T-cell (primary cell): ENCODE measurements around the gene OPRL1. TPM values are rescaled to one million over a fixed set of nuclear protein-coding genes. Genes with fewer than 3 reads are reported as not detected.

ENCODE experiments used
- ATAC-seq, 4 experiments: fragments of 200-7000 bp in 3 of 4; fragments of 150-1000 bp in 1 of 4; cut with Tn5 transposase; replicated peaks in 1 of 4; 1 replicate in 3 of 4; 2 replicates in 1 of 4; pipeline ENCODE4 v1.10.0; 2021; ENCODE audit warnings: moderate library complexity in 3 of 4, mild to moderate bottlenecking in 2 of 4, moderate number of reproducible peaks in 1 of 4
- CTCF ChIA-PET, 2 donors: fragments of 300-600 bp; sonication (Branson Sonifier 250); formaldehyde crosslinking; loops; one replicate each; lab custom pipeline; 2022; ENCODE audit warnings: antibody characterized with exemption in 2 of 2; lab: Charles Lee
- POLR2A ChIA-PET, 2 donors: fragments of 300-600 bp; sonication (Branson Sonifier 250); formaldehyde crosslinking; loops; one replicate each; lab custom pipeline; 2022; ENCODE audit warnings: antibody characterized with exemption in 2 of 2; lab: Charles Lee
- DNase-seq, 35 experiments: peaks; one replicate each; pipeline versions ENCODE4 v3.0.0 to v3.0.0-alpha.2; 2013 to 2023
- H3K27ac ChIP-seq: one replicate; pipeline ENCODE4 v1.5.1; 2013; ENCODE audit warnings: low read length
- H3K27me3 ChIP-seq, 2 experiments: replicated peaks in 1 of 2; 1 replicate in 1 of 2; 2 replicates in 1 of 2; pipeline versions ENCODE4 v1.6.1 to v1.7.0; 2013; ENCODE audit warnings: low read length in 1 of 2, mixed read lengths in 1 of 2; ENCODE audit not compliant: control insufficient read depth in 2 of 2, insufficient read depth in 2 of 2; ENCODE audit errors: extremely low read depth in 1 of 2
- H3K36me3 ChIP-seq, 2 donors: 1 replicate in 1 of 2; 2 replicates in 1 of 2; pipeline versions ENCODE4 v1.6.1 to v1.7.0; 2013; ENCODE audit warnings: low read length in 1 of 2; ENCODE audit not compliant: control insufficient read depth in 2 of 2, insufficient read depth in 1 of 2; ENCODE audit errors: extremely low read depth in 1 of 2
- H3K4me1 ChIP-seq, 2 experiments: 1 replicate in 1 of 2; 2 replicates in 1 of 2; pipeline versions ENCODE4 v1.6.1 to v1.7.0; 2013; ENCODE audit warnings: low read length in 2 of 2, mixed read lengths in 1 of 2; ENCODE audit not compliant: insufficient read depth in 2 of 2, control insufficient read depth in 1 of 2; ENCODE audit errors: extremely low read depth in 1 of 2
- H3K4me3 ChIP-seq, 2 donors: 1 replicate in 1 of 2; 2 replicates in 1 of 2; pipeline versions ENCODE4 v1.5.1 to v1.7.0; 2013; ENCODE audit warnings: mild to moderate bottlenecking in 2 of 2, low read length in 1 of 2, moderate library complexity in 1 of 2; ENCODE audit not compliant: control insufficient read depth in 1 of 2; ENCODE audit errors: extremely low read depth in 1 of 2
- H3K9me3 ChIP-seq: 2 replicates; pipeline ENCODE4 v1.7.0; 2013
- H3K27ac Mint-ChIP-seq, 2 donors: one replicate each; pipeline ENCODE4 v1.8.0; 2020 to 2021; ENCODE audit warnings: mild to moderate bottlenecking in 2 of 2, mixed read lengths in 2 of 2
- H3K27me3 Mint-ChIP-seq, 2 donors: one replicate each; pipeline ENCODE4 v1.8.0; 2021 to 2022; ENCODE audit warnings: mixed read lengths in 2 of 2
- H3K36me3 Mint-ChIP-seq: one replicate; pipeline ENCODE4 v1.8.0; 2021; ENCODE audit warnings: mixed read lengths
- H3K4me1 Mint-ChIP-seq, 3 donors: one replicate each; pipeline ENCODE4 v1.8.0; 2020 to 2022; ENCODE audit warnings: mixed read lengths in 3 of 3, mild to moderate bottlenecking in 1 of 3
- H3K4me3 Mint-ChIP-seq, 3 donors: one replicate each; pipeline ENCODE4 v1.8.0; 2020 to 2022; ENCODE audit warnings: mild to moderate bottlenecking in 3 of 3, mixed read lengths in 3 of 3, moderate library complexity in 3 of 3
- H3K9me3 Mint-ChIP-seq, 3 donors: one replicate each; pipeline ENCODE4 v1.8.0; 2020 to 2022; ENCODE audit warnings: mixed read lengths in 3 of 3
- WGBS: methylation state at CpG from one replicate; pipeline ENCODE4 v1.1.5; 2013; ENCODE audit warnings: missing lambda C conversion rate; ENCODE audit not compliant: insufficient coverage; 5-methylcytosine and 5-hydroxymethylcytosine counted together
- total RNA-seq, 35 experiments: library from RNA in 6 of 35; stranded (reverse) in 6 of 35; fragments of 120-200 nt in 1 of 35; gene quantifications; one replicate each; pipeline versions ENCODE4 v1.2.1 to v1.2.4 and lab custom pipeline; 2013 to 2026

OPRL1 gene
- total RNA-seq, 5 donors from 2014 or later (not counting 1 experiment from before 2014, with no cell fraction given) = 1.1 to 1.9 (median 1.5) TPM

GRCh38 chr20:64069209-64069613 lies 10.7 kb upstream of the OPRL1 start:
- Mint-ChIP-seq H3K36me3 (no peaks in the 10 kb centered on the region), H3K27ac (peak overlapping the region in 1 of 2 donors; percentile 49), H3K27me3 (no peaks in the 10 kb centered on the region)

GRCh38 chr20:64069614-64070243 lies 10.2 kb upstream of the OPRL1 start:
- CTCF ChIA-PET = no interaction called here
- Histone ChIP-seq H3K36me3 (peaks cover 9 to 27% of the 10 kb centered on the region in 2 donors), H3K4me1 (peaks cover 11 to 67% of the 10 kb centered on the region in 2 experiments), H3K27me3 (no peaks in the 10 kb centered on the region), H3K9me3 (no peaks in the 10 kb centered on the region), H3K4me3 (no peak overlapping the region), H3K27ac (no peak overlapping the region)
- POLR2A ChIA-PET = no interaction called here
- H3K9me3 Mint-ChIP-seq = no peaks in the 10 kb centered on the region
- no peak overlapping the region for H3K27ac Mint-ChIP-seq
- H3K27me3 Mint-ChIP-seq = no peaks in the 10 kb centered on the region
- peaks cover 27 to 51% (median 31%) of the 10 kb centered on the region in 3 donors for H3K4me1 Mint-ChIP-seq
- ATAC-seq (no peak), DNase-seq (peak in 1 of 35 experiments; percentile 34)
- H3K36me3 Mint-ChIP-seq = no peaks in the 10 kb centered on the region
- 62% methylated on average over 12 of the region's 14 CpGs for WGBS
- H3K4me3 Mint-ChIP-seq = no peak overlapping the region

More at GRCh38 chr20:64069209-64069613, 10.7 kb upstream of the OPRL1 start:
- WGBS = 92% methylated on average over 19 of the region's 20 CpGs
- Histone ChIP-seq H3K27ac (no peak overlapping the region), H3K4me1 (peaks cover 11 to 72% of the 10 kb centered on the region in 2 experiments), H3K9me3 (no peaks in the 10 kb centered on the region), H3K36me3 (peaks cover 9 to 24% of the 10 kb centered on the region in 2 donors), H3K27me3 (no peaks in the 10 kb centered on the region), H3K4me3 (no peak overlapping the region)
- Mint-ChIP-seq H3K9me3 (no peaks in the 10 kb centered on the region), H3K4me3 (no peak overlapping the region), H3K4me1 (peaks cover 32 to 56% (median 36%) of the 10 kb centered on the region in 3 donors)
- POLR2A ChIA-PET = no interaction called here
- no peak for ATAC-seq
- CTCF ChIA-PET = no interaction called here
- no peak for DNase-seq

DNA sequence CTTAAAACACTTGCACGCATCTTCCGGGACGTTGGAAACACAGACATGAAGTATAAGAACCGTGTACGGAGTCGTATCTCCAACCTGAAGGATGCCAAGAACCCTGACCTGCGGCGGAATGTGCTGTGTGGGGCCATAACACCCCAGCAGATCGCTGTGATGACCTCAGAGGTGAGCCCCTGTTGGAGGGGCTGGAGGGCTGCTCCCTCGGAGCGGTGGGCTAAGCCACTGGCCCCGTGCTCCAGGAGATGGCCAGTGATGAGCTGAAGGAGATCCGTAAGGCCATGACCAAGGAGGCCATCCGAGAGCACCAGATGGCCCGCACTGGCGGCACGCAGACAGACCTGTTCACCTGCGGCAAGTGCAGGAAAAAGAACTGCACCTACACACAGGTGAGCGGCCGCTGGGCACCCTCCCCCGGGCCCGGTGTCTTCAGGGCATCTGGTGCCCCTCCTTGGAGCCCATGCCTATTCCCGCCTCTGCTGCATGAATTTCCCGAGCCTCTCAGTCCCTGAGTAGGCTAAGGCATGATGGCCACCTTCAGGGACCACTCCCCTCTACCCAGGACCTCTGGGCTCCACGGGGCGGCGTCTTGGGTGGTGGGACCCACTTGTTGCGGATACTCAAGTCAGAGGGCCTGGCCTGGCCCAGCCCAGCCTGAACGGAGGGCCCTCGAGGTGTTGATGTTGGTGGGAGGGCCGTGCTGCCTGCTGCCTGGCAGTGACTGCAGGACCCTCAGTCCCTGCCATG lies 9.5 kb upstream of the OPRL1 start:
- 89% methylated on average over 24 of the region's 31 CpGs for WGBS

GRCh38 chr20:64071341-64072332 lies 8.2 kb upstream of the OPRL1 start:
- no peaks in the 10 kb centered on the region for H3K9me3 Mint-ChIP-seq
- no peaks in the 10 kb centered on the region for H3K27me3 Mint-ChIP-seq
- POLR2A ChIA-PET = no interaction called here
- no peak overlapping the region for H3K4me3 Mint-ChIP-seq
- Histone ChIP-seq H3K27ac (no peak overlapping the region), H3K36me3 (peaks cover 9 to 41% of the 10 kb centered on the region in 2 donors), H3K4me3 (no peak overlapping the region), H3K4me1 (peaks cover 3 to 56% of the 10 kb centered on the region in 2 experiments), H3K27me3 (no peaks in the 10 kb centered on the region), H3K9me3 (no peaks in the 10 kb centered on the region)
- no peak for ATAC-seq
- peaks cover 14 to 39% (median 17%) of the 10 kb centered on the region in 3 donors for H3K4me1 Mint-ChIP-seq
- CTCF ChIA-PET = interaction anchor here in 1 of 2 donors (0.5 kb wide), 1 partner anchor 551 kb away, joined by 3 read pairs; no protein-coding TSS in a partner anchor
- no peak for DNase-seq
- H3K36me3 Mint-ChIP-seq = peaks cover 3% of the 10 kb centered on the region
- H3K27ac Mint-ChIP-seq = peak overlapping the region in 1 of 2 donors; percentile 66
- WGBS = 85% methylated on average over 19 of the region's 30 CpGs

More for the DNA sequence above, 9.5 kb upstream of the OPRL1 start:
- ATAC-seq (no peak), DNase-seq (no peak)
- Mint-ChIP-seq H3K4me1 (peaks cover 21 to 46% (median 25%) of the 10 kb centered on the region in 3 donors), H3K36me3 (peaks cover 2% of the 10 kb centered on the region), H3K4me3 (no peak overlapping the region), H3K27me3 (no peaks in the 10 kb centered on the region), H3K27ac (peak overlapping the region in 1 of 2 donors; percentile 19), H3K9me3 (no peaks in the 10 kb centered on the region)
- ChIA-PET CTCF (no interaction called here), POLR2A (no interaction called here)
- Histone ChIP-seq H3K4me1 (peaks cover 10 to 60% of the 10 kb centered on the region in 2 experiments), H3K9me3 (no peaks in the 10 kb centered on the region), H3K27ac (no peak overlapping the region), H3K27me3 (no peaks in the 10 kb centered on the region), H3K36me3 (peaks cover 9 to 32% of the 10 kb centered on the region in 2 donors), H3K4me3 (no peak overlapping the region)

- no peaks in the 10 kb centered on the region for H3K9me3 ChIP-seq
- H3K36me3 ChIP-seq = peaks cover 9 to 42% of the 10 kb centered on the region in 2 donors
- no peak for ATAC-seq
- peaks cover 8 to 56% of the 10 kb centered on the region in 2 experiments for H3K4me1 ChIP-seq
- no peak overlapping the region for H3K4me3 Mint-ChIP-seq
- POLR2A ChIA-PET = no interaction called here
- CTCF ChIA-PET = no interaction called here
- H3K9me3 Mint-ChIP-seq = no peaks in the 10 kb centered on the region
- no peaks in the 10 kb centered on the region for H3K27me3 Mint-ChIP-seq
- no peak overlapping the region for H3K27ac ChIP-seq
- H3K4me3 ChIP-seq = no peak overlapping the region
- H3K27ac Mint-ChIP-seq = no peak overlapping the region
- WGBS = 89% methylated on average over 8 of the region's 14 CpGs
- H3K27me3 ChIP-seq = no peaks in the 10 kb centered on the region
- peaks cover 3% of the 10 kb centered on the region for H3K36me3 Mint-ChIP-seq
- no peak for DNase-seq
- H3K4me1 Mint-ChIP-seq = peaks cover 9 to 36% (median 13%) of the 10 kb centered on the region in 3 donors
These were observed 7.3 kb upstream of the OPRL1 start for GRCh38 chr20:64072498-64073063.
